ENCODE data around the gene RAD51.

RAD51 gene

GRCh38 chr15:40762919-40763800, 68.2 kb downstream of the RAD51 start:
- no peak for DNase-seq (ENCODE audit: low read depth in 2 of 2)

GRCh38 chr15:40763801-40764628, 69.0 kb downstream of the RAD51 start, which contains the start of gene GCHFR:
Gene GCHFR (plus strand): TSS chr15:40764068. CDS start chr15:40764181, 113 bp downstream.
- peak in 1 of 2 donors; percentile 62 for DNase-seq (ENCODE audit: low read depth in 2 of 2)

GRCh38 chr15:40764629-40765103, 69.7 kb downstream of the RAD51 start:
- no peak for DNase-seq (ENCODE audit: low read depth in 2 of 2)

- no peak for DNase-seq (ENCODE audit: low read depth in 2 of 2)
Measured at GRCh38 chr15:40766194-40766815, 71.3 kb downstream of the RAD51 start.

- no peak for DNase-seq (ENCODE audit: low read depth in 2 of 2)
Measured at GRCh38 chr15:40766906-40767837, 72.2 kb downstream of the RAD51 start.

- DNase-seq (ENCODE audit: low read depth in 2 of 2), result no peak
Measured at GRCh38 chr15:40767838-40768500, 73.0 kb downstream of the RAD51 start.

GRCh38 chr15:40768521-40769273, 73.7 kb downstream of the RAD51 start:
- DNase-seq (ENCODE audit: low read depth in 2 of 2), result no peak

- peak; percentile 80 for DNase-seq (ENCODE audit: low read depth in 2 of 2)
Measured at GRCh38 chr15:40769274-40770146, 74.5 kb downstream of the RAD51 start, which contains the start of gene C15orf62. Gene C15orf62 (plus strand): TSS chr15:40769980. CDS start chr15:40770496, 516 bp downstream.

- no peak for DNase-seq (ENCODE audit: low read depth in 2 of 2)
Measured at GRCh38 chr15:40770147-40770721, 75.3 kb downstream of the RAD51 start.

- DNase-seq (ENCODE audit: low read depth in 2 of 2), result no peak
Measured at GRCh38 chr15:40771242-40771641, 76.3 kb downstream of the RAD51 start.

- no peak for DNase-seq (ENCODE audit: low read depth in 2 of 2)
Measured at GRCh38 chr15:40772014-40772413, 77.0 kb downstream of the RAD51 start.

GRCh38 chr15:40773496-40773895, 78.5 kb downstream of the RAD51 start:
- DNase-seq (ENCODE audit: low read depth in 2 of 2), result no peak

GRCh38 chr15:40773902-40774301, 78.9 kb downstream of the RAD51 start:
- DNase-seq (ENCODE audit: low read depth in 2 of 2), result no peak

GRCh38 chr15:40775007-40775406, 80.0 kb downstream of the RAD51 start:
- no peak for DNase-seq (ENCODE audit: low read depth in 2 of 2)

GRCh38 chr15:40775740-40776536, 81.0 kb downstream of the RAD51 start:
- no peak for DNase-seq (ENCODE audit: low read depth in 2 of 2)

GRCh38 chr15:40776537-40777141, 81.7 kb downstream of the RAD51 start:
- peak in 1 of 2 donors; percentile 61 for DNase-seq (ENCODE audit: low read depth in 2 of 2)

Data from stimulated activated CD8-positive, alpha-beta memory T cell treated with anti-CD3 and anti-CD28 coated beads, Interleukin-7, amount 100 ng/mL, for 4 hours (primary cell).